HL-60 (cell line): ENCODE data around the gene NOXO1.

Experiments used
- DNase-seq, 2 experiments: peaks; one replicate each; pipeline ENCODE4 v3.0.0-alpha.2; 2010 to 2020; ENCODE audit warnings: low read depth in 1 of 2, low spot score in 1 of 2
- H3K27ac ChIP-seq: fragments of 250-450 bp; sonication (Bioruptor Pico); replicated peaks from 2 replicates; pipeline ENCODE4 v1.5.1; 2020; ENCODE audit warnings: mild to moderate bottlenecking, moderate library complexity
- H3K27me3 ChIP-seq: fragments of 250-450 bp; sonication (Bioruptor Pico); 2 replicates; pipeline ENCODE4 v1.5.1; 2021; ENCODE audit warnings: mild to moderate bottlenecking, moderate library complexity; ENCODE audit not compliant: insufficient read depth, poor library complexity, severe bottlenecking
- H3K4me3 ChIP-seq: replicated peaks from 2 replicates; pipeline ENCODE4 v1.5.1; 2011; ENCODE audit warnings: mild to moderate bottlenecking, control low read depth, low read length; ENCODE audit not compliant: insufficient read depth
- GABPA ChIP-seq: IDR thresholded peaks from 2 replicates; pipeline ENCODE4 v1.6.1; 2012; ENCODE audit warnings: low read depth
- POLR2AphosphoS5 ChIP-seq: IDR thresholded peaks from 2 replicates; pipeline ENCODE4 v1.6.1; 2012; ENCODE audit warnings: low read depth
- SPI1 ChIP-seq: IDR thresholded peaks from 2 replicates; pipeline ENCODE4 v1.6.1; 2012; ENCODE audit warnings: low read depth, mild to moderate bottlenecking, borderline replicate concordance
- TF ChIP-seq, protein P1 (sequence below): IDR thresholded peaks from 2 replicates; pipeline ENCODE4 v1.6.1; 2012; ENCODE audit warnings: low read depth; ENCODE audit not compliant: insufficient replicate concordance
- TF ChIP-seq, protein P2 (sequence below): IDR thresholded peaks from one replicate; pipeline ENCODE4 v1.5.1; 2011; ENCODE audit warnings: low read length, control low read depth, inconsistent platforms; ENCODE audit not compliant: insufficient read depth

NOXO1 gene

DNA sequence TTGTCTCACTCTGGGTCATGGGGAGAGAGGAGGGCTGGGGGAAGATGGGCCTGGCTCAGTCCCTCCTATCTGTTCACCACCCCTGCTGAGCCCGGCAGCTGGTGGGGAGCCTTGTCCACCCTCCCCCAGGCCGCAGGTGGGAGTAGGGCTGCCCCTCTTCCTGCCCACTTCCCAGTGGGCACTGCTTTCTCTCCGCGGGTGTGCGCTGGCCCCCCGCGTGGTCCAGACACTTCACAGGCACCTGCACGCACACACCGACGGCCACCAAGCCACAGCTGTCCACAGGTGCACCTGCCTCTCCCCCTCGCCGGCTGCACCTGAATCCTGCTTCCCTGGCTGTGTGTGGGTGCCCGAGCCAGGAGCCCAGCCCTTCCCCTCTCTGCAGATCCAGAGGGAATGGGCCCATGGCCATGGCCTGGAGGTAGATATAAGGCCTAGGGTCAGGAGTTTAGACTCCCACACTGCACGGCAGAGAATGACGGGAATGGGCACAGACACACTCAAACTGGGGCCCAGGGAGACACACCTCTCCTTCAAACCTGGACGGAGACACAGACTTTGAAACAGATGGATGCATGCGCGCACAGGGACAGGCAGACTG lies 47.5 kb upstream of the NOXO1 start:
- Histone ChIP-seq H3K27ac (no peak overlapping the region), H3K4me3 (no peak overlapping the region), H3K27me3 (peaks cover 29% of the 10 kb centered on the region)
- no peak for TF ChIP-seq POLR2AphosphoS5
- no peak for TF ChIP-seq GABPA
- TF ChIP-seq, protein P1, sequence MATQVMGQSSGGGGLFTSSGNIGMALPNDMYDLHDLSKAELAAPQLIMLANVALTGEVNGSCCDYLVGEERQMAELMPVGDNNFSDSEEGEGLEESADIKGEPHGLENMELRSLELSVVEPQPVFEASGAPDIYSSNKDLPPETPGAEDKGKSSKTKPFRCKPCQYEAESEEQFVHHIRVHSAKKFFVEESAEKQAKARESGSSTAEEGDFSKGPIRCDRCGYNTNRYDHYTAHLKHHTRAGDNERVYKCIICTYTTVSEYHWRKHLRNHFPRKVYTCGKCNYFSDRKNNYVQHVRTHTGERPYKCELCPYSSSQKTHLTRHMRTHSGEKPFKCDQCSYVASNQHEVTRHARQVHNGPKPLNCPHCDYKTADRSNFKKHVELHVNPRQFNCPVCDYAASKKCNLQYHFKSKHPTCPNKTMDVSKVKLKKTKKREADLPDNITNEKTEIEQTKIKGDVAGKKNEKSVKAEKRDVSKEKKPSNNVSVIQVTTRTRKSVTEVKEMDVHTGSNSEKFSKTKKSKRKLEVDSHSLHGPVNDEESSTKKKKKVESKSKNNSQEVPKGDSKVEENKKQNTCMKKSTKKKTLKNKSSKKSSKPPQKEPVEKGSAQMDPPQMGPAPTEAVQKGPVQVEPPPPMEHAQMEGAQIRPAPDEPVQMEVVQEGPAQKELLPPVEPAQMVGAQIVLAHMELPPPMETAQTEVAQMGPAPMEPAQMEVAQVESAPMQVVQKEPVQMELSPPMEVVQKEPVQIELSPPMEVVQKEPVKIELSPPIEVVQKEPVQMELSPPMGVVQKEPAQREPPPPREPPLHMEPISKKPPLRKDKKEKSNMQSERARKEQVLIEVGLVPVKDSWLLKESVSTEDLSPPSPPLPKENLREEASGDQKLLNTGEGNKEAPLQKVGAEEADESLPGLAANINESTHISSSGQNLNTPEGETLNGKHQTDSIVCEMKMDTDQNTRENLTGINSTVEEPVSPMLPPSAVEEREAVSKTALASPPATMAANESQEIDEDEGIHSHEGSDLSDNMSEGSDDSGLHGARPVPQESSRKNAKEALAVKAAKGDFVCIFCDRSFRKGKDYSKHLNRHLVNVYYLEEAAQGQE: no peak
- no peak for DNase-seq

DNA sequence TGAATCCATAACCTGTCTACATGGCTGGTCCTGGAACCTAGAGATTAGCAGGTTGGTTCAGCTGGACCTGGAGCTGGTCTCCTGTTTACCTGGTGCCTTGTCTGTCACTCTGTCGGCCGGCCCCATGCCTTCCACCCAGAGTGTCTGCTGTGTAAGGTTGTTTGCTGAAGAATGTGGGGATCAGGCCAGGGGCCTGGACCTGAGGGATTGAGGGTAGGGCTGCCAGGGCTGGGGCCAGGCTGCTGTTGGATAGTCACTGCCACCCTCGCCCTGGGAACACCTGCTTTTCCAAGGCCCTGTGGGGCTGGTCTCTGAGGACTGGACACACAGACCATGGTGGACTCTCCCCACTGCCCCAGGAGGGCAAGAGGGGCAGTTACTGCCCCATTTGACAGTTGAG lies 46.9 kb upstream of the NOXO1 start:
- Histone ChIP-seq H3K4me3 (no peak overlapping the region), H3K27me3 (peaks cover 24% of the 10 kb centered on the region), H3K27ac (no peak overlapping the region)
- DNase-seq: no peak
- TF ChIP-seq, protein P1: no peak
- TF ChIP-seq, protein P2, sequence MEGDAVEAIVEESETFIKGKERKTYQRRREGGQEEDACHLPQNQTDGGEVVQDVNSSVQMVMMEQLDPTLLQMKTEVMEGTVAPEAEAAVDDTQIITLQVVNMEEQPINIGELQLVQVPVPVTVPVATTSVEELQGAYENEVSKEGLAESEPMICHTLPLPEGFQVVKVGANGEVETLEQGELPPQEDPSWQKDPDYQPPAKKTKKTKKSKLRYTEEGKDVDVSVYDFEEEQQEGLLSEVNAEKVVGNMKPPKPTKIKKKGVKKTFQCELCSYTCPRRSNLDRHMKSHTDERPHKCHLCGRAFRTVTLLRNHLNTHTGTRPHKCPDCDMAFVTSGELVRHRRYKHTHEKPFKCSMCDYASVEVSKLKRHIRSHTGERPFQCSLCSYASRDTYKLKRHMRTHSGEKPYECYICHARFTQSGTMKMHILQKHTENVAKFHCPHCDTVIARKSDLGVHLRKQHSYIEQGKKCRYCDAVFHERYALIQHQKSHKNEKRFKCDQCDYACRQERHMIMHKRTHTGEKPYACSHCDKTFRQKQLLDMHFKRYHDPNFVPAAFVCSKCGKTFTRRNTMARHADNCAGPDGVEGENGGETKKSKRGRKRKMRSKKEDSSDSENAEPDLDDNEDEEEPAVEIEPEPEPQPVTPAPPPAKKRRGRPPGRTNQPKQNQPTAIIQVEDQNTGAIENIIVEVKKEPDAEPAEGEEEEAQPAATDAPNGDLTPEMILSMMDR: no peak
- TF ChIP-seq SPI1 (no peak), GABPA (no peak), POLR2AphosphoS5 (no peak)

DNA sequence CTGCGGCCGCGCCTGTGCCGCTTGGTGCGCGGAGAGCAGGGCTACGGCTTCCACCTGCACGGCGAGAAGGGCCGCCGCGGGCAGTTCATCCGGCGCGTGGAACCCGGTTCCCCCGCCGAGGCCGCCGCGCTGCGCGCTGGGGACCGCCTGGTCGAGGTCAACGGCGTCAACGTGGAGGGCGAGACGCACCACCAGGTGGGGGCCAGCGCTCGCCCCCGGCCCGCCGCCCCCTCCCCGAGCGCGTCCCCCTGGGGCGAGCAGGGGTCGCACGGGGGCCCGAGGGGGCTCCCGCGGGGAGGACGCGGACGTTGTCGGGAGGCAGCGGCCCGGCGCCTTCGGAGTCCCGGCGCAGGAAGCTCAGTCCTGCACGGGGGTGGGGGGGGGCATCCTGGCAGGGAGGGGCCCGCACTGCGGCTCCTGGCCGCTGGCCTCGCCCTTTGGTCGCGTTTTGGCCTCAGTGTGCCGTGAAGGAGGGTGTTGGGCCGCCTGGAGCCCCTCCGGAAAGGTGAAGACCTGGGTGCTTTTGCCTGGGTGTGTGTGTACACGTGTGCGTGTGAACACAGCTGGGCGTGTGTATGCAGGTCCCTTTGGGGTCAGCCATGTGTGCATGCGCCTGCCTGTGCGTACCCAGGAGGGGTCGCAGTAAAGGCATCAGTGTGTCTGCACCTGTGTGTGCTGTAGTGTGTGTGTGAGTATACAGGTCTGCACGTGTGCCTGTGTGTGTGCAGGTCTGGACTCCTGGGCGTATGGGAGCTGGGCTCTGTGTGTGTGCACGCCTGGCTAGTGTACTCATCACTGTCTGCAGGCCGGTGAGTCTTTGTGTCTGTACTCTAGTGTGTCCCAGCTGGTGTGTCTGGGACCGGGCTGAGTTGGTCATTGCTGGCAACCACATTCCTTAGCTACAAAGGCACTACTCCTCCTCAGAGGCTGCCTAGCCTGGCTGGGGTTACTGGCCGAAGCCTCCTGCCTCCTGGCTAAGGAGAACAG lies 46.0 kb upstream of the NOXO1 start:
- TF ChIP-seq SPI1: no peak
- TF ChIP-seq, protein P1: no peak
- TF ChIP-seq GABPA: no peak
- TF ChIP-seq, protein P2: no peak
- TF ChIP-seq POLR2AphosphoS5: no peak
- no peak for DNase-seq
- Histone ChIP-seq H3K4me3 (no peak overlapping the region), H3K27ac (no peak overlapping the region), H3K27me3 (peaks cover 20% of the 10 kb centered on the region)
